HepG2 (cell line): ENCODE measurements around the gene RHOC. TPM values are rescaled to one million over a fixed set of nuclear protein-coding genes. Genes with fewer than 3 reads are reported as not detected.
"Not testable (repeated sequence)": the region's sequence is repeated elsewhere in the genome, so short reads cannot be mapped to it uniquely, and the experiment has no call there.

Experiments used
- ATAC-seq: fragments of 200-7000 bp; cut with Tn5 transposase; 3 replicates; pipeline ENCODE4 v1.9.1; 2020; ENCODE audit warnings: mild to moderate bottlenecking, moderate library complexity
- BruUV-seq: library from RNA; stranded (reverse); fragments of 400-500 nt; replicated peaks from 2 replicates; lab custom pipeline; 2021; lab: Mats Ljungman, UMichigan
- CTCF ChIA-PET: fragments of 300-600 bp; formaldehyde crosslinking; extraction: SDS; loops from one replicate; lab custom pipeline; 2021; ENCODE audit warnings: low total read pairs, inconsistent platforms, low intra/inter-chr PET ratio; lab: Yijun Ruan, JAX
- POLR2A ChIA-PET: fragments of 350-600 bp; sonication (Branson Sonifier 250); formaldehyde crosslinking; loops from one replicate; lab custom pipeline; 2020; ENCODE audit warnings: antibody characterized with exemption, inconsistent platforms; lab: Yijun Ruan, JAX
- DNase-seq: peaks from one replicate; pipeline ENCODE4 v3.0.0-alpha.2; 2015; ENCODE audit warnings: low spot score
- FAIRE-seq: peaks from 3 replicates; lab custom pipeline; 2011; peaks lifted over from hg19 to GRCh38; lab: Jason Lieb, UNC
- H2AFZ ChIP-seq: one replicate; pipeline ENCODE4 v1.6.1; 2011; ENCODE audit warnings: low read length, inconsistent platforms
- H3K27ac ChIP-seq: fragments of 300-600 bp; 3 replicates; pipeline ENCODE4 v1.8.0; 2011; ENCODE audit warnings: mixed run types, mild to moderate bottlenecking, mixed read lengths, low read length, inconsistent platforms; ENCODE audit not compliant: insufficient read depth; ENCODE audit errors: extremely low read length
- H3K27me3 ChIP-seq, 2 experiments: fragments of 200-600 bp in 1 of 2; 2 replicates in 1 of 2; 3 replicates in 1 of 2; pipeline versions ENCODE4 v1.6.0 to v1.8.0; 2011; ENCODE audit warnings: low read length in 2 of 2, mild to moderate bottlenecking in 2 of 2, moderate library complexity in 2 of 2, inconsistent platforms in 1 of 2; ENCODE audit not compliant: insufficient read depth in 2 of 2, control insufficient read depth in 1 of 2
- H3K36me3 ChIP-seq, 2 experiments: fragments of 200-600 bp in 1 of 2; replicated peaks in 1 of 2; 2 replicates in 1 of 2; 3 replicates in 1 of 2; pipeline versions ENCODE4 v1.5.1 to v1.8.0; 2011; ENCODE audit warnings: low read length in 2 of 2, inconsistent platforms in 1 of 2; ENCODE audit not compliant: insufficient read depth in 2 of 2, control insufficient read depth in 1 of 2
- H3K4me1 ChIP-seq: 2 replicates; pipeline ENCODE4 v1.5.1; 2012; ENCODE audit warnings: low read length, inconsistent platforms; ENCODE audit not compliant: insufficient read depth
- H3K4me2 ChIP-seq: 2 replicates; pipeline ENCODE4 v1.6.0; 2011; ENCODE audit warnings: low read depth, low read length, inconsistent platforms
- H3K4me3 ChIP-seq, 3 experiments: fragments of 200-600 bp in 1 of 3; sonication (generic), shearing (Covaris generic) in 1 of 3; replicated peaks in 1 of 3; 2 replicates each; pipeline ENCODE4 v1.5.1; 2011 to 2016; ENCODE audit warnings: low read length in 3 of 3, inconsistent platforms in 2 of 3, low read depth in 2 of 3, mild to moderate bottlenecking in 2 of 3, control low read depth in 1 of 3, mixed read lengths in 1 of 3; ENCODE audit not compliant: insufficient read depth in 1 of 3
- H3K79me2 ChIP-seq: one replicate; pipeline ENCODE4 v1.6.1; 2011; ENCODE audit warnings: low read length, inconsistent platforms; ENCODE audit not compliant: insufficient read depth
- H3K9ac ChIP-seq: 2 replicates; pipeline ENCODE4 v1.6.0; 2011; ENCODE audit warnings: mild to moderate bottlenecking, low read depth, low read length, inconsistent platforms; ENCODE audit not compliant: insufficient read depth
- H3K9me3 ChIP-seq: 2 replicates; pipeline ENCODE4 v1.5.1; 2012; ENCODE audit warnings: mild to moderate bottlenecking, low read length
- H4K20me1 ChIP-seq: 2 replicates; pipeline ENCODE4 v1.6.0; 2011; ENCODE audit warnings: inconsistent platforms, mild to moderate bottlenecking, low read length, moderate library complexity; ENCODE audit not compliant: insufficient read depth
- HNRNPL ChIP-seq: fragments of 200-400 bp; formaldehyde crosslinking; IDR thresholded peaks from 2 replicates; pipeline ENCODE4 v1.6.1; 2017; ENCODE audit warnings: mild to moderate bottlenecking, low read depth, low read length
- KDM2A ChIP-seq: sonication (generic); formaldehyde crosslinking; IDR thresholded peaks from 2 replicates; pipeline ENCODE4 v1.4.0; 2020; ENCODE audit warnings: low read depth, missing genetic modification reagents, borderline replicate concordance
- SPEN ChIP-seq: sonication (generic); formaldehyde crosslinking; IDR thresholded peaks from 2 replicates; pipeline ENCODE4 v1.5.1; 2020; ENCODE audit warnings: low read depth, mild to moderate bottlenecking, missing genetic modification reagents
- ZNF768 ChIP-seq: sonication (generic); formaldehyde crosslinking; IDR thresholded peaks from 2 replicates; pipeline ENCODE4 v1.4.0; 2020; ENCODE audit warnings: missing genetic modification reagents
- WGBS: methylation state at CpG from one replicate; pipeline ENCODE4 v1.1.6; 2017; ENCODE audit warnings: low lambda C conversion rate; 5-methylcytosine and 5-hydroxymethylcytosine counted together
- in situ Hi-C: cut with HindIII; loops from 2 replicates; pipeline ENCODE4 v1.10.0; 2017; ENCODE audit warnings: low pct_unique_long_range_greater_than_20kb; ENCODE audit not compliant: extremely low pct_ligation_motif_present
- intact Hi-C: fragments of 100-400 bp; cut with micrococcal nuclease; formaldehyde crosslinking; loops from one replicate; pipeline ENCODE4 v1.10.0; 2022; ENCODE audit not compliant: unreplicated experiment
- polyA plus RNA-seq, 8 experiments: library from polyadenylated mRNA; depleted of rRNA in 3 of 8; stranded (reverse) in 7 of 8; unstranded in 1 of 8; fragments of >200 nt; fragmentation: Illumina TruSeq in 4 of 8; extraction: Trizol in 4 of 8; gene quantifications; 2 replicates each; pipeline versions ENCODE4 v1.2.1 to v1.2.3, GENCODE V29; 2011 to 2016; ENCODE audit warnings: low read depth in 4 of 8, missing spikeins in 1 of 8, mixed read lengths in 1 of 8; ENCODE audit not compliant: insufficient read depth in 1 of 8
- total RNA-seq, 5 experiments: library from RNA; depleted of rRNA; stranded (reverse); fragments of >200 nt; fragmentation: Illumina TruSeq; extraction: Trizol; gene quantifications; 2 replicates each; pipeline ENCODE4 v1.2.3, GENCODE V29; 2016; ENCODE audit warnings: low read depth in 1 of 5

RHOC gene
- total and polyA plus RNA-seq, 2 of the 13 experiments (the other 11 are each of a cell fraction or from before 2014, with no cell fraction given) = 64.3 to 182 TPM

GRCh38 chr1:112721966-112722524 lies 15.1 kb upstream of the RHOC start:
- H4K20me1 ChIP-seq = no peaks in the 10 kb centered on the region
- intact Hi-C loops = no loop called here
- H3K9me3 ChIP-seq = no peaks in the 10 kb centered on the region
- H3K4me2 ChIP-seq = peak overlapping the region; percentile 84
- H2AFZ ChIP-seq = no peak overlapping the region
- TF ChIP-seq ZNF768 (CRISPR knock-in tag) = peak; percentile 92
- 0 out of 2 replicates have a peak, but pooled peaks have one; percentile 23 for TF ChIP-seq HNRNPL
- no peak for TF ChIP-seq SPEN (CRISPR knock-in tag)
- TF ChIP-seq KDM2A (CRISPR knock-in tag) = peak; percentile 16; the same call in 1 of the 2 replicates
- H3K79me2 ChIP-seq = no peaks in the 10 kb centered on the region
- POLR2A ChIA-PET = no interaction called here
- WGBS = 18% methylated on average over 4 of the region's 10 CpGs
- peaks cover 1 to 36% of the 10 kb centered on the region in 2 experiments; a peak in 4 of 5 replicates for H3K27me3 ChIP-seq
- no peak for FAIRE-seq
- BruUV-seq = no TSS peak
- CTCF ChIA-PET = interaction anchor here (1.9 kb wide), 1 partner anchor 83 kb away, joined by 7 read pairs; no protein-coding TSS in a partner anchor
- peak; percentile 24 for ATAC-seq
- no peak overlapping the region for H3K27ac ChIP-seq
- H3K9ac ChIP-seq = no peak overlapping the region; the same call in 1 of the 2 replicates
- no peaks in the 10 kb centered on the region for H3K36me3 ChIP-seq
- no peak for DNase-seq
- in situ Hi-C loops = loop anchor here (25.0 kb wide), 1 partner anchor 315 kb away; no protein-coding TSS in a partner anchor
- H3K4me3 ChIP-seq = peak overlapping the region in 1 of 3 experiments; percentile 65; a peak in 3 of 6 replicates
- peaks cover 18% of the 10 kb centered on the region for H3K4me1 ChIP-seq

- H3K4me3 ChIP-seq, H3K79me2 ChIP-seq, intact Hi-C loops, POLR2A ChIA-PET, H3K27ac ChIP-seq, H3K9me3 ChIP-seq, BruUV-seq, H2AFZ ChIP-seq, FAIRE-seq, H4K20me1 ChIP-seq, DNase-seq, H3K9ac ChIP-seq, H3K4me2 ChIP-seq, H3K36me3 ChIP-seq, ATAC-seq: not testable (repeated sequence)
- peaks cover 1 to 36% of the 10 kb centered on the region in 2 experiments; a peak in 4 of 5 replicates for H3K27me3 ChIP-seq
- CTCF ChIA-PET = interaction anchor here (1.9 kb wide), 1 partner anchor 83 kb away, joined by 7 read pairs; no protein-coding TSS in a partner anchor
- 51% methylated on average over 2 of the region's 2 CpGs for WGBS
- in situ Hi-C loops = loop anchor here (25.0 kb wide), 1 partner anchor 316 kb away; no protein-coding TSS in a partner anchor
- peaks cover 22% of the 10 kb centered on the region for H3K4me1 ChIP-seq
Measured at GRCh38 chr1:112721294-112721693, 14.4 kb upstream of the RHOC start.
